ENCODE results near the gene WIPF3.

Gene WIPF3

DNA sequence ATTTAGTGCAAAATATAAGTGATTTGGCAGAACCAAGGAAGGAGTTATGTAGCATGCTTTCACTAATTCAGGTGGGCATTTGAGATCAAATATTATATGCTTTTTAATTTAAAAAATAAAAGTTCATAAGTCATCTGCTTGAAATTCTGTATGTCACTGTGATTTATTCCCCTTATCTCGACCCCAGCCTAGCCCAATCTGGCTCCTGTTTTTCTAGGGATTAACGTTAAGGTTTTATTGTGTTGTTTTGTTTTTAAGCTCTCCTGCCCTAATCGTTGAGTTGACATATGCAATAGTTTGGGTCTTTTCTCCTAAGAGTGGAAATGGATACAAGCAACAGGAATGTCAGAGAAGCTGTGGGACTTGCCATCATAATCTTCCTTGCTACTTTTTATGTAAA is 42.6 kb downstream of the WIPF3 start:
- Mint-ChIP-seq H3K9me3 (no peaks in the 10 kb centered on the region), H3K27ac (no peak overlapping the region), H3K36me3 (ENCODE audit: low read depth) (no peaks in the 10 kb centered on the region), H3K4me1 (ENCODE audit: low read depth) (no peaks in the 10 kb centered on the region), H3K27me3 (ENCODE audit: low read depth) (peaks cover 7% of the 10 kb centered on the region), H3K4me3 (no peak overlapping the region)

- Mint-ChIP-seq H3K27ac (no peak overlapping the region), H3K36me3 (ENCODE audit: low read depth) (no peaks in the 10 kb centered on the region), H3K9me3 (no peaks in the 10 kb centered on the region), H3K27me3 (ENCODE audit: low read depth) (peaks cover 18% of the 10 kb centered on the region), H3K4me1 (ENCODE audit: low read depth) (no peaks in the 10 kb centered on the region), H3K4me3 (no peak overlapping the region)
Observed at GRCh38 chr7:29851487-29851886, 45.2 kb downstream of the WIPF3 start.

- no peak overlapping the region for H3K27ac Mint-ChIP-seq
- H3K27me3 Mint-ChIP-seq (ENCODE audit: low read depth), result peaks cover 17% of the 10 kb centered on the region
- no peaks in the 10 kb centered on the region for H3K4me1 Mint-ChIP-seq (ENCODE audit: low read depth)
- no peaks in the 10 kb centered on the region for H3K9me3 Mint-ChIP-seq
- no peaks in the 10 kb centered on the region for H3K36me3 Mint-ChIP-seq (ENCODE audit: low read depth)
- H3K4me3 Mint-ChIP-seq, result no peak overlapping the region
Observed at GRCh38 chr7:29852457-29852856, 46.1 kb downstream of the WIPF3 start.

GRCh38 chr7:29853072-29853471 is 46.8 kb downstream of the WIPF3 start:
- Mint-ChIP-seq H3K36me3 (ENCODE audit: low read depth) (no peaks in the 10 kb centered on the region), H3K27ac (no peak overlapping the region), H3K27me3 (ENCODE audit: low read depth) (peaks cover 12% of the 10 kb centered on the region), H3K4me1 (ENCODE audit: low read depth) (no peaks in the 10 kb centered on the region), H3K9me3 (no peaks in the 10 kb centered on the region), H3K4me3 (no peak overlapping the region)

GRCh38 chr7:29853789-29854188 is 47.5 kb downstream of the WIPF3 start:
- H3K9me3 Mint-ChIP-seq, result no peaks in the 10 kb centered on the region
- no peaks in the 10 kb centered on the region for H3K4me1 Mint-ChIP-seq (ENCODE audit: low read depth)
- no peaks in the 10 kb centered on the region for H3K36me3 Mint-ChIP-seq (ENCODE audit: low read depth)
- H3K27me3 Mint-ChIP-seq (ENCODE audit: low read depth), result peaks cover 16% of the 10 kb centered on the region
- no peak overlapping the region for H3K27ac Mint-ChIP-seq
- H3K4me3 Mint-ChIP-seq, result no peak overlapping the region

DNA sequence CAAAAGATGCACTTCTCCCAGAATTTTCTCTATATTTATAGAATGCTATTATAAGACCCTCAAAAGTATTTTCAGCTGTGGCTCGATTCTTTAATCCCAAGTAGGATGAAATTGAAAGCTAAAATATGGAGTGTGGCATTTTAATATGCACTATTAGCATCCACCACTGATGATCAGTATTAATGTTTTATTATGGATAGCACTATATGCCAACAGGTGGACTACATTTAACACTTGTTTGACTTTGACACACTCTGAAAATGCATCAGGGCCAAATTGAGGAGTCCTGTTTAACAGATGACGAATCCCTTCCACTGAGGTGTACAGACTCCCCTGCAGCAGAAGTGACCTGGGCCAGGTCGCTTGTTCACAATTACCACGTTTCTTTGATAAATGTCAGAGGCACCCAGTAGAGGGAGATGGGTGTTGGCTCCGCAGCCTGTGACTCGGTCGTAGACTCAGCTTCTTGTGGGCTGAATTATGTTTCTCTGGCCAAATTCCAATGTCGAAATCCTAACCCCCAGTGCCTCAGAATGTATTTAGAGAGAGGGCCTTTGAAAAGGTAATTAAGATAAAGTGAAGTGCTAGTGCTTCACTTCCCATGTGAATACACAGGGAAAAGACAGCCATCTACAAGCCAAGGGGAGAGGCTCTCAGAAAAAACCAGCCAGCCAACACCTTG is 48.1 kb downstream of the WIPF3 start:
- Mint-ChIP-seq H3K4me1 (ENCODE audit: low read depth) (no peaks in the 10 kb centered on the region), H3K9me3 (no peaks in the 10 kb centered on the region), H3K27ac (no peak overlapping the region), H3K4me3 (no peak overlapping the region), H3K27me3 (ENCODE audit: low read depth) (peaks cover 20% of the 10 kb centered on the region), H3K36me3 (ENCODE audit: low read depth) (no peaks in the 10 kb centered on the region)

DNA sequence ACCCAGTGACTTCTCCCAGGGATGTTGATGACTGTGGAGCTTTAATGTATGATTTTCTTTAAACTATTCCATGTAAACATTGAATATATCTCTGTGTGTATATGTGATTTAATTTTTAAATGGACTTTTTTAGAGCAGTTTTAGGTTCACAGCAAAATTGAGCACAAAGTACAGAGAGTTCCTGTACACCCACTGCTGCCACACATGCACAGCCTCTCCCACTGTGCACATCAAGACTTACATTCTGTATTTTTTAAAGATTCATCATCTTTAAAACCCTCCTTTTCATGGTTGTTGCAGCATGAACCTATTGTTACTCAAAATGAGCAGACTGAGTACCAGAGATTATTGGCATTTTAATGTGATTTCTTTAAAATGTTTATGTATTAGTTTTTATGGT is 51.3 kb downstream of the WIPF3 start:
- no peak overlapping the region for H3K27ac Mint-ChIP-seq
- no peak overlapping the region for H3K4me3 Mint-ChIP-seq

DNA sequence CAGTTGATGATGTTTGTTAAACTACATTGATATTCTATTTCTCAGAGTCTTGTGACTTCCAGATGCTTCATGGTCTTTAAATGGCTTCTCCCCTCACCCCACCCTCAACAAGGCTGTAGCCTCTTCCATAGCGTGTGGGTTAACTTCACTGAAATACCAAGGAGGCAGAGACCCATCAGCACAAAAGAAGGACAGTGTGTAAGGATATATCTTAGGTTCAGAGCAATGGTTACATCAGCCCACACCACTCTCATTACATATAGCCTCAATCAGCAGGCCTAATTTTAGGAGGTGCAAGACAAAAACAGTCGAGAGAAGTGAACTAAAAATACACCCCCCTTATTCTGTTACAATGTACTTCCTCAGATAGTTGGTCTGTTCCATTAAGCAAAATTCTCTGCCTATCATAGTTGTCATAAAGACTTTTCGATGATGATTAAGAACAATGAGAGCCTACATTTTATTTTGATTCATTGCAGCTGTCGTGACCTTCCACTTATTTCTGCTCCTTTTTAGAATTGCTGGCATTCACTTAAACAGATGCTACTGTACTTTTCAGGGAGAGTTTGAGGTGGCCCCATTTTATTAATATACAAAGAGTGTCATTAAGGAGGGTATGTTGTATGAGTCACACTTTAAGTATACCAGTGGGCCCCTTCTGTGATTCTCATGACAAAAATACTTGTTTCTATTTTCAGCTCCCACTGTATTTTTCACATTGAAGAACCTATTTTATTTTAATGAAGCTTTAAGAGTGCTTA is 52.1 kb downstream of the WIPF3 start:
- peaks cover 35% of the 10 kb centered on the region for H3K27me3 Mint-ChIP-seq (ENCODE audit: low read depth)
- no peaks in the 10 kb centered on the region for H3K9me3 Mint-ChIP-seq
- H3K4me3 Mint-ChIP-seq, result no peak overlapping the region
- H3K36me3 Mint-ChIP-seq (ENCODE audit: low read depth), result no peaks in the 10 kb centered on the region
- H3K27ac Mint-ChIP-seq, result no peak overlapping the region
- H3K4me1 Mint-ChIP-seq (ENCODE audit: low read depth), result no peaks in the 10 kb centered on the region

More for the DNA sequence above, 51.3 kb downstream of the WIPF3 start:
- Mint-ChIP-seq H3K27me3 (ENCODE audit: low read depth) (peaks cover 29% of the 10 kb centered on the region), H3K36me3 (ENCODE audit: low read depth) (no peaks in the 10 kb centered on the region), H3K9me3 (no peaks in the 10 kb centered on the region), H3K4me1 (ENCODE audit: low read depth) (no peaks in the 10 kb centered on the region)

- Mint-ChIP-seq H3K9me3 (no peaks in the 10 kb centered on the region), H3K36me3 (ENCODE audit: low read depth) (no peaks in the 10 kb centered on the region), H3K4me1 (ENCODE audit: low read depth) (no peaks in the 10 kb centered on the region), H3K27ac (no peak overlapping the region), H3K27me3 (ENCODE audit: low read depth) (peaks cover 39% of the 10 kb centered on the region), H3K4me3 (no peak overlapping the region)
Observed at GRCh38 chr7:29859104-29859503, 52.8 kb downstream of the WIPF3 start.

- peaks cover 39% of the 10 kb centered on the region for H3K27me3 Mint-ChIP-seq (ENCODE audit: low read depth)
- H3K9me3 Mint-ChIP-seq, result no peaks in the 10 kb centered on the region
- H3K36me3 Mint-ChIP-seq (ENCODE audit: low read depth), result no peaks in the 10 kb centered on the region
- H3K27ac Mint-ChIP-seq, result no peak overlapping the region
- no peaks in the 10 kb centered on the region for H3K4me1 Mint-ChIP-seq (ENCODE audit: low read depth)
- no peak overlapping the region for H3K4me3 Mint-ChIP-seq
Observed at GRCh38 chr7:29859524-29860185, 53.3 kb downstream of the WIPF3 start.

GRCh38 chr7:29860186-29860585 is 53.9 kb downstream of the WIPF3 start:
- H3K36me3 Mint-ChIP-seq (ENCODE audit: low read depth), result no peaks in the 10 kb centered on the region
- no peaks in the 10 kb centered on the region for H3K4me1 Mint-ChIP-seq (ENCODE audit: low read depth)
- H3K4me3 Mint-ChIP-seq, result no peak overlapping the region
- H3K9me3 Mint-ChIP-seq, result no peaks in the 10 kb centered on the region
- peaks cover 37% of the 10 kb centered on the region for H3K27me3 Mint-ChIP-seq (ENCODE audit: low read depth)
- no peak overlapping the region for H3K27ac Mint-ChIP-seq

- Mint-ChIP-seq H3K9me3 (no peaks in the 10 kb centered on the region), H3K4me3 (no peak overlapping the region), H3K27me3 (ENCODE audit: low read depth) (peaks cover 30% of the 10 kb centered on the region), H3K36me3 (ENCODE audit: low read depth) (no peaks in the 10 kb centered on the region), H3K4me1 (ENCODE audit: low read depth) (no peaks in the 10 kb centered on the region), H3K27ac (no peak overlapping the region)
Observed at GRCh38 chr7:29861884-29862283, 55.6 kb downstream of the WIPF3 start.

DNA sequence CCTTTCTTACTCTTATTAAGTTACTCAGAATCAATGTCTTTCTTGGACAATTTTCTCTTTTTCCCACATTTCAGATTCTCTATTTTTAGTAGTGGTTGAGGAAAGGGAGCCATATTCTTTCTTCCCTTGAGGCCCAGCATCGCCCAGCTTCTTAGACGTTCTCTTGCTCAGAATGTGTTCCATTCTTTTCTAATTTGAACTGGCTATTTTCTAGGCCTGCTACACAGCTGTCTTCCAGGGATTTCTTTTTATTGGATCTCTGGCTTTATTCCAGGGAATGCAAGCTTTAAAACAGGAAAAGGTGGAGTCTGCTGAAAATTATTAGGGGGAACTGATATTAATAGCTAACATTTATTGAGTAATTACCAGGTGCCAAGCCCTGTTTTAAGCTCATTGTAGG is 58.3 kb downstream of the WIPF3 start:
- Mint-ChIP-seq H3K4me1 (ENCODE audit: low read depth) (no peaks in the 10 kb centered on the region), H3K9me3 (no peaks in the 10 kb centered on the region), H3K4me3 (no peak overlapping the region), H3K36me3 (ENCODE audit: low read depth) (no peaks in the 10 kb centered on the region), H3K27me3 (ENCODE audit: low read depth) (peaks cover 21% of the 10 kb centered on the region), H3K27ac (no peak overlapping the region)

DNA sequence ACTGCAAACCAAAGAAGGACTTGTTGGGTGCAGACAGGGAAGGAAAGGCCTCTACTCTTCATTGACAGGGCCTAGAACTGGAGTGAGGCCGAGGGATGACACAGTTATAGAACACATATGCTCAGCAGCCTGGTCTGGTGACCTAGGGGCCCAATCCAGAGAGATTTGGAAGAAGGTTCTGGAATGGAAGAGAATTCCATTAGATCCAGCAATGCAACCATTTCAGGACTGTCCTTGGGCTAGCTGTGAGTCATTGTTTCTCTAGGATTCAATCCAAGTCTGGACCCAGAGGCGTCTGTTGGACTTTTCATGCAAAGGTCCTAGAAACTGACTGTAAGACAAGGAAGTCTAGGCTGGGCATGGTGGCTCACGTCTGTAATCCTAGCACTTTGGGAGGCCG is 59.2 kb downstream of the WIPF3 start:
- H3K27ac Mint-ChIP-seq, result no peak overlapping the region
- no peaks in the 10 kb centered on the region for H3K9me3 Mint-ChIP-seq
- no peak overlapping the region for H3K4me3 Mint-ChIP-seq
- no peaks in the 10 kb centered on the region for H3K4me1 Mint-ChIP-seq (ENCODE audit: low read depth)
- H3K36me3 Mint-ChIP-seq (ENCODE audit: low read depth), result no peaks in the 10 kb centered on the region
- H3K27me3 Mint-ChIP-seq (ENCODE audit: low read depth), result peaks cover 21% of the 10 kb centered on the region

DNA sequence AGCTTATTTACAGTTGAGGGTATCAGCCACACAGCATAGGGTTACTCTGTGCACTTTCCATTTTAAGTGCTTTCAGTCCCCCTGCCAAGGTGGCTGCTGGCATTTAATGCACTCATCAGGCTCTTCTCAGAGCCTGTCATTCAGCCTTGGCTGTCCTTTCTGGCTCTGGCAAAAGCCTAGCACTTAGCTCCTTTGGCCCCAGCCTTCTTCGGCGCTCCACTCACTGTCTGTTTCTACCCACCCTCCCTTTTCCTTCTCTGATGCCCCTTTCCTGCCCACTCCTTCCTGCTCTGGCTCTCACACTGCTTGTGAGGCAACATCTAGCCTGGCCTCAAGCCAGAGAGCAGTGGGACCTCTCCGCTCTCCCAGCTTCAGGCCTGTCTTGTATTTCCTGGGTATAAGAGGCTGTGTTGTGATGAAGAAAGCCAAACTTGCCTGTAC is 60.2 kb downstream of the WIPF3 start:
- Mint-ChIP-seq H3K4me3 (no peak overlapping the region), H3K27me3 (ENCODE audit: low read depth) (peaks cover 21% of the 10 kb centered on the region), H3K27ac (no peak overlapping the region), H3K9me3 (no peaks in the 10 kb centered on the region), H3K4me1 (ENCODE audit: low read depth) (no peaks in the 10 kb centered on the region), H3K36me3 (ENCODE audit: low read depth) (no peaks in the 10 kb centered on the region)

All from T-helper 1 cell treated with Interleukin-12 subunit alpha and Interleukin-12 subunit beta and Interleukin-4 antibody, amounts not matched to agents 30 μg/mL and 1 μg/mL, for 36 hours (primary cell).